ENCODE data around the gene POU4F1.

DNA sequence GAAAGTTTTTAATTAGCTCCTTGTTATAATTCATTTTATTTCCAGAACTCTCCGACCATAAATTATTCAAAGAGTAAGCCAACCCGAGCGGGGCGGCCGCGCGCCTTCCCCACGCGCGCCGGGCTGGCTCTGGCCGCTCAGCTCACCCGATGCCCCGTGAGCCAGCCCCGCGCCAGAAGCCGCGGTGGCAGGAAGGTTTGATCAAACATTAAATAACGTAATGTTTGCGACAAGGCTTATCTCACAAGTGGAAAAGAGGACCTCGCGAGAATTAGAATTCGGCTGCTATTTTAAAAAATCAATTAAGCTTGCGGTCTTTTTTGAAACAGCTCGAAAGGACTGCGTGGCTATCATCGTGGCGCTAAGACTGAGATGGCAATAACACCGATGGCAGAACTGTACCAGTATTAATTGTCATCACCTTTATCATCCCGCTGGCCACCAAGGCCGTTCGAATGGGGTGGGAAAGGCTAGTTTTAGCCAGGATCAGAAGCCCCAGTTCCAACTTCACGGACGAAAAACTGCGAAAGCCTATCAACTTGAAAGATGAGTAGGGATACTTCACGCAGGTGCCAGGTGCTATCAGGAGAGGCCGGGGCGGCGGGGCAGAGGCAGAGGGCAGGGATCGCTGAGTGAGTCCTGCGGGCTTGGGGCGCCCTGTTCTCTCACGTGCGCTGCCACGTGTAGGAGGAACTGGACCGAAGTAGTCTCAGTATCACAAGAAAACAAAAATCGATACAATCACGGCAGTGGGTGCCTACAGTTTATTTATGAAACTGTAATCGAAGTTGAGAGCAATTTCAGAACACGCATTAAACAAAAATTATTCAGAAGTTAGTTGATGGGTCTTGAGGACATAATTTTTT is 6.4 kb downstream of the POU4F1 start:
- TF ChIP-seq EZH2 (IDR thresholded peaks at IDR 0.05) (no peak), POLR2AphosphoS5 (IDR thresholded peaks at IDR 0.05; ENCODE audit: borderline replicate concordance, low read depth, low read length) (no peak)
